Measurements from ENCODE around the gene SLC4A7. TPM values are rescaled to one million over a fixed set of nuclear protein-coding genes. Genes with fewer than 3 reads are reported as not detected.

The SLC4A7 gene
- total RNA-seq, 2 experiments from 2014 or later, result 48.0 to 48.8 TPM

DNA sequence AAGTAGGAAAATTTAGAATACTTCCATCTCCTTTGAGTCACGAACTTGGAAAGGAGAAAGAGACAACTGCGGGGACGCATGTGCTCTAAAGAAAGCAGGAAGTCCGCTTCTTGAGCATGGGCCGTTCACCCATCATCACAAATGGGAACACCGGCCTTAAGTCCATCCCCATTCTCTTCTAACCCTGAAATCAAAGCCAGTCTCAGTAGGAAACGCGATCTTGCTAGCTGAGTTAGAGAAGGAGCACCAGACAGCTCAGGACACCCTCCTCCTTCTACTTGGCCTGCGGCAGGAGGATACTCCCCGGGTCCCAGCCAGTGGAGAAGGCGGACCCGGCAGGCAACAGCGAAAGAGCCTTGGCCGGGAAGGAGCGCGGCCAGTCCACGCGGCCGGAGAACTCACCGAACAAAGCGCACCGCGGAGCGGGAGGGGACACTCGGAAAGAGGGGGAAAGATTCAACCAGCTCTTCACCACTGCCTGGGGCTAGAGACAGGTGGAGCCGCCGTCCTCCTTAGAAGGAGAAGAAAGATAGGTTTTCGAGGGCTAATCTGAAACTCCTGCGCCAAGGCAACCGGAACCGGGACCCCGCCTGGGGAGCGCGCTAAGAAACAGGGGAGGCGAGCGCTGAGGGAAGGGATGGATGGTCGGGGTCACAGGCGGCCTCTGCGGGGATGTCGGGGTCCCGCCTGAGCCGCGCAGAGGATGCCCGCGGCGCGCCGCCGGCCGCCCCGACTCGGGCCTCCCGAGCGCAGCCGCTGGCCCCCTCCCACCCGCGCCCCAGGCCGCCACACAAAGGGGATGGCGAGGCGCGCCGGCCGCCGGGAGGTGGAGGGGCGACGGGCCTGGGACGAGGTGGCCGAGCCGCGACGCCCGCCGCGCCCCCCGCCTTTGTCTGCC, 818 bp downstream of the SLC4A7 start:
- Mint-ChIP-seq H3K9me3 (no peaks in the 10 kb centered on the region), H3K4me3 (peak overlapping the region; percentile 95), H3K27ac (peak overlapping the region; percentile 95), H3K27me3 (no peaks in the 10 kb centered on the region), H3K4me1 (ENCODE audit: low read depth) (peaks cover 32% of the 10 kb centered on the region), H3K36me3 (ENCODE audit: low read depth) (peaks cover 23% of the 10 kb centered on the region)
- POLR2A ChIA-PET, result interaction anchor here (0.7 to 1.5 kb wide), 4 partner anchors 12 to 198 kb away, joined by 3 to 4 read pairs (median 3); partner anchors contain the start of gene NEK10
- TF ChIP-seq, protein P1, sequence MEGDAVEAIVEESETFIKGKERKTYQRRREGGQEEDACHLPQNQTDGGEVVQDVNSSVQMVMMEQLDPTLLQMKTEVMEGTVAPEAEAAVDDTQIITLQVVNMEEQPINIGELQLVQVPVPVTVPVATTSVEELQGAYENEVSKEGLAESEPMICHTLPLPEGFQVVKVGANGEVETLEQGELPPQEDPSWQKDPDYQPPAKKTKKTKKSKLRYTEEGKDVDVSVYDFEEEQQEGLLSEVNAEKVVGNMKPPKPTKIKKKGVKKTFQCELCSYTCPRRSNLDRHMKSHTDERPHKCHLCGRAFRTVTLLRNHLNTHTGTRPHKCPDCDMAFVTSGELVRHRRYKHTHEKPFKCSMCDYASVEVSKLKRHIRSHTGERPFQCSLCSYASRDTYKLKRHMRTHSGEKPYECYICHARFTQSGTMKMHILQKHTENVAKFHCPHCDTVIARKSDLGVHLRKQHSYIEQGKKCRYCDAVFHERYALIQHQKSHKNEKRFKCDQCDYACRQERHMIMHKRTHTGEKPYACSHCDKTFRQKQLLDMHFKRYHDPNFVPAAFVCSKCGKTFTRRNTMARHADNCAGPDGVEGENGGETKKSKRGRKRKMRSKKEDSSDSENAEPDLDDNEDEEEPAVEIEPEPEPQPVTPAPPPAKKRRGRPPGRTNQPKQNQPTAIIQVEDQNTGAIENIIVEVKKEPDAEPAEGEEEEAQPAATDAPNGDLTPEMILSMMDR (IDR thresholded peaks at IDR 0.05), result no peak
- ATAC-seq (peak; percentile 1), DNase-seq (peak; percentile 43)
- CTCF ChIA-PET, result interaction anchor here (0.6 to 1.3 kb wide), 3 partner anchors 9 to 125 kb away, joined by 3 to 4 read pairs (median 3); no protein-coding TSS in a partner anchor
- intact Hi-C loops (cut with micrococcal nuclease), result loop anchor here (10.0 kb wide), 1 partner anchor 151 kb away; no protein-coding TSS in a partner anchor

DNA sequence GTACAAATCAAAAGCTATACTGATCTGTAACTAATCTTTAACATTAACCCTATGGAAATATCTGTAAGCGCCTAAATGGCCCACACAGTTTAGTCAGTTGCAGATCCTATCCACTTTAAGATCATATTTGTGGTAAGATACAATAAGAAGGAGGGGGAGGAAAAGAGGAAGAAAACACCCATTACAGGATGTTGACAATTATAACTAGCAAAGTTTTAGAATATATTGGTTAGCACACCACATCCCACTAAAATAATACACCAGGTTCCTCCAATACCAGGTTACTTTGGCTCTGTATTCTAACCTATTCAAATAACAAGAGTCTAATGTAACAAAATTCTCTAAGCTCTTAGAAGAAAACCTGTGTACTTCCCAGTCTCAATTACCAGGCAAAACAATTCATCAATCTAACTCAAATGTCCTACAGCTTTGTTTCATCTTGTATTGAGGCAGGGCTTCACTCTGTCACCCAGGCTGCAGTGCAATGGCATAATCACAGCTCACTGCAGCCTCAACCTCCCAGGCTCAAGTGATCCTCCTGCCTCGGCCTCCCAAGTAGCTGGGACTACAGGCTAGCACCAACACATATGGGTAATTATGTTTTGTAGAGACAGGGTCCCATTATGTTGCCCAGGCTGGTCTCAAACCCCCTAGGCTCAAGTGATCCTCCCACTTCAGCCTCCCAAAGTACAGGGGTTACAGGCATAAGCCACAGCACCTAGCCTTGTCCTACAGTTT, 4.2 kb downstream of the SLC4A7 start:
- H3K4me3 Mint-ChIP-seq, result peak overlapping the region; percentile 12
- peaks cover 9% of the 10 kb centered on the region for H3K9me3 Mint-ChIP-seq
- no peak for ATAC-seq
- H3K4me1 Mint-ChIP-seq (ENCODE audit: low read depth), result peaks cover 51% of the 10 kb centered on the region
- H3K27me3 Mint-ChIP-seq, result no peaks in the 10 kb centered on the region
- H3K36me3 Mint-ChIP-seq (ENCODE audit: low read depth), result peaks cover 45% of the 10 kb centered on the region
- CTCF ChIA-PET, result interaction anchor here (0.6 to 1.1 kb wide), 2 partner anchors 12 to 202 kb away, joined by 3 read pairs; no protein-coding TSS in a partner anchor
- TF ChIP-seq, protein P1 (IDR thresholded peaks at IDR 0.05), result no peak
- H3K27ac Mint-ChIP-seq, result peak overlapping the region; percentile 46
- DNase-seq, result peak; percentile 5
- intact Hi-C loops (cut with micrococcal nuclease), result loop anchor here (10.0 kb wide), 1 partner anchor 155 kb away; no protein-coding TSS in a partner anchor
- POLR2A ChIA-PET, result no interaction called here

DNA sequence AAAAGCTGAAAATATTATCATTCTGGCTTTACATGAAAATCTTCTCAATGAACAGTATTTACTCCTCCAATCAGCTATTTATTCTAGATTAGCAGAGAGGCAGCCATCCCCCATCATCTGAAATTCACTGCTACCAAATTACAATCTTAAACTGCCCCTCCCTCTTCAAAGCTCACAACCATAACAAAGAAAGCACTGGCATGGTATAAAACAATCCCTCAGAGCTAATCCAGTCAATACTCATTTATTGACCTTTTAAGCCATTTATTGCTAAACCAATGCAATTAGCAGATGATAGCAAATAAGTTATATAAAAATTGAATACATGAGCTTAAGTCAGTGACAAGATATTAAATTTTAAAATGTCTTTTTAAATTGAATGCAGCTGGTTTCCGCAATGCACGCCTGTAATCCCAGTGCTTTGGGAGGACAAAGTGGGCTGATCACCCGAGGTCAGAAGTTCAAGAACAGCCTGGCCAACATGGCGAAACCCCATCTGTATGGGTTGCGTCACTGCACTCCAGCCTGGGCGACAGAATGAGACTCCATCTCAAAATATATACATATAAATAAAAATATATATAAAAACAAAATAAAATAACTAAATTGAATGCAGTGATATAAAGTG, 12.1 kb downstream of the SLC4A7 start:
- peak overlapping the region; percentile 17 for H3K27ac Mint-ChIP-seq
- ChIA-PET CTCF (interaction anchor here (1.2 to 3.2 kb wide), 3 partner anchors 114 to 209 kb away, joined by 4 to 10 read pairs (median 4); no protein-coding TSS in a partner anchor), POLR2A (interaction anchor here (0.6 to 1.7 kb wide), 3 partner anchors 11 to 176 kb away, joined by 3 to 4 read pairs (median 3); no protein-coding TSS in a partner anchor)
- no peak overlapping the region for H3K4me3 Mint-ChIP-seq
- H3K9me3 Mint-ChIP-seq, result peaks cover 7% of the 10 kb centered on the region
- DNase-seq (no peak), ATAC-seq (no peak)
- H3K36me3 Mint-ChIP-seq (ENCODE audit: low read depth), result peaks cover 24% of the 10 kb centered on the region
- TF ChIP-seq, protein P1 (IDR thresholded peaks at IDR 0.05), result no peak
- intact Hi-C loops (cut with micrococcal nuclease), result no loop called here
- H3K27me3 Mint-ChIP-seq, result no peaks in the 10 kb centered on the region
- peaks cover 30% of the 10 kb centered on the region for H3K4me1 Mint-ChIP-seq (ENCODE audit: low read depth)

DNA sequence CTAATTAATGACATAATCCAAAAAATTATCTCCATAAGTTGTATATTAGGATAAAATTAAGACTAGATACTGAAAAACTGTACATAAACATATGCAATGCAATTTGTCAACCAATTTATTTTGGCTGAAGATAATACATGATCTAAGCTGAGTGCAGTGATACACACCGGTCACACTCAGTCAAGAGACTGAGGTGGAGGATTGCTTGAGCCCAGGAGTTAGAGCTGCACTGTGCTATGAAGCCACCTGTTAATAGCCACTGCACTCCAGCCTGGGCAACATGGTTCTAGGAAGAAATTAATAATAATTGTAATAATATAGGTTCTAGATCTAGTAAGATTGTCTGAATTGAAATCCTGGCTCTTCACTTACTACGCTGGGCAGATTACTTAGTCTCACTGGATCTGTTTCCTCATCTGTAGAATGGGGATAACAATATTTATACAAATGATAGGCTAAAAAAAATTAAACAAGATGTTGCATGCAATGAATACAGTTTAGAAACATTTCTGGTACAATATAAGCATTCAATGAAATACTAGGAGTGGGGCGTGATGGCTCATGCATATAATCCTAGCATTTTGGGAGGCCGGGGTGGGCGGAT, 15.8 kb downstream of the SLC4A7 start:
- no peak for DNase-seq
- POLR2A ChIA-PET, result no interaction called here
- H3K36me3 Mint-ChIP-seq (ENCODE audit: low read depth), result peaks cover 13% of the 10 kb centered on the region
- CTCF ChIA-PET, result interaction anchor here (0.8 to 2.4 kb wide), 22 partner anchors 9 to 338 kb away, joined by 3 to 12 read pairs (median 4); partner anchors contain the start of gene NEK10
- H3K4me3 Mint-ChIP-seq, result no peak overlapping the region
- intact Hi-C loops (cut with micrococcal nuclease), result no loop called here
- TF ChIP-seq, protein P1 (IDR thresholded peaks at IDR 0.05), result no peak
- no peaks in the 10 kb centered on the region for H3K27me3 Mint-ChIP-seq
- H3K9me3 Mint-ChIP-seq, result peaks cover 1% of the 10 kb centered on the region
- peaks cover 11% of the 10 kb centered on the region for H3K4me1 Mint-ChIP-seq (ENCODE audit: low read depth)
- H3K27ac Mint-ChIP-seq, result no peak overlapping the region
- ATAC-seq, result no peak
